H9 (cell line): ENCODE measurements around the gene TRPV3. TPM values are rescaled to one million over a fixed set of nuclear protein-coding genes. Genes with fewer than 3 reads are reported as not detected.

Experiments used
- DNase-seq: peaks from one replicate; pipeline ENCODE4 v3.0.0-alpha.2; 2017
- H2AFZ ChIP-seq: one replicate; pipeline ENCODE4 v1.6.1; 2013; ENCODE audit warnings: mild to moderate bottlenecking, low read length, control low read depth, moderate library complexity
- H2AK5ac ChIP-seq: 2 replicates; pipeline ENCODE4 v1.6.1; 2013; ENCODE audit warnings: low read length, control low read depth, mixed read lengths; ENCODE audit not compliant: insufficient read length
- H2BK120ac ChIP-seq: one replicate; pipeline ENCODE4 v1.6.1; 2013; ENCODE audit warnings: low read depth, mild to moderate bottlenecking, low read length, control low read depth, inconsistent platforms; ENCODE audit not compliant: poor library complexity, severe bottlenecking
- H2BK12ac ChIP-seq: 2 replicates; pipeline ENCODE4 v1.6.1; 2013; ENCODE audit warnings: low read length, control low read depth, mixed read lengths, low read depth; ENCODE audit not compliant: insufficient read length
- H2BK15ac ChIP-seq: 2 replicates; pipeline ENCODE4 v1.6.1; 2013; ENCODE audit warnings: low read depth, low read length, control low read depth
- H2BK20ac ChIP-seq: one replicate; pipeline ENCODE4 v1.6.1; 2013; ENCODE audit warnings: low read depth, mild to moderate bottlenecking, low read length, control low read depth, inconsistent platforms; ENCODE audit not compliant: poor library complexity, severe bottlenecking
- H2BK5ac ChIP-seq: 2 replicates; pipeline ENCODE4 v1.6.1; 2013; ENCODE audit warnings: low read length, control low read depth, mixed read lengths; ENCODE audit not compliant: insufficient read length
- H3K14ac ChIP-seq: 2 replicates; pipeline ENCODE4 v1.6.1; 2013; ENCODE audit warnings: low read length, control low read depth; ENCODE audit not compliant: insufficient read depth
- H3K18ac ChIP-seq: 2 replicates; pipeline ENCODE4 v1.6.1; 2013; ENCODE audit warnings: low read depth, mild to moderate bottlenecking, mixed read lengths, low read length, control low read depth; ENCODE audit not compliant: insufficient read length
- H3K23ac ChIP-seq: 2 replicates; pipeline ENCODE4 v1.6.1; 2013; ENCODE audit warnings: low read length, control low read depth, mixed read lengths, low read depth; ENCODE audit not compliant: insufficient read length
- H3K23me2 ChIP-seq: 2 replicates; pipeline ENCODE4 v1.6.1; 2013; ENCODE audit warnings: low read depth, mild to moderate bottlenecking, mixed read lengths, low read length, control low read depth; ENCODE audit not compliant: insufficient read length, poor library complexity, severe bottlenecking
- H3K27ac ChIP-seq: 2 replicates; pipeline ENCODE4 v1.5.1; 2013; ENCODE audit warnings: low read length, control low read depth, mixed read lengths, low read depth; ENCODE audit not compliant: insufficient read length
- H3K27me3 ChIP-seq: 2 replicates; pipeline ENCODE4 v1.6.1; 2013; ENCODE audit warnings: low read length, control low read depth, inconsistent platforms; ENCODE audit not compliant: insufficient read depth
- H3K4ac ChIP-seq: 2 replicates; pipeline ENCODE4 v1.6.1; 2013; ENCODE audit warnings: low read depth, mild to moderate bottlenecking, control low read depth, inconsistent platforms, low read length, moderate library complexity
- H3K4me1 ChIP-seq: 2 replicates; pipeline ENCODE4 v1.6.1; 2013; ENCODE audit warnings: low read length, control low read depth, inconsistent platforms; ENCODE audit not compliant: insufficient read depth
- H3K4me2 ChIP-seq: 2 replicates; pipeline ENCODE4 v1.6.1; 2013; ENCODE audit warnings: low read length, control low read depth, mixed read lengths; ENCODE audit not compliant: insufficient read length, insufficient read depth
- H3K56ac ChIP-seq: 2 replicates; pipeline ENCODE4 v1.6.1; 2013; ENCODE audit warnings: low read depth, mild to moderate bottlenecking, mixed read lengths, low read length, control low read depth; ENCODE audit not compliant: insufficient read length
- H3K79me1 ChIP-seq: 2 replicates; pipeline ENCODE4 v1.6.1; 2013; ENCODE audit warnings: low read depth, mild to moderate bottlenecking, moderate library complexity, low read length, control low read depth, inconsistent platforms; ENCODE audit not compliant: insufficient read depth, poor library complexity, severe bottlenecking
- H3K79me2 ChIP-seq: 2 replicates; pipeline ENCODE4 v1.6.1; 2013; ENCODE audit warnings: low read length, control low read depth, inconsistent platforms; ENCODE audit not compliant: insufficient read depth
- H3K9ac ChIP-seq: 2 replicates; pipeline ENCODE4 v1.6.1; 2013; ENCODE audit warnings: low read length, control low read depth, mixed read lengths; ENCODE audit not compliant: insufficient read length; ENCODE audit errors: extremely low read depth
- H3K9me3 ChIP-seq: one replicate; pipeline ENCODE4 v1.6.1; 2013; ENCODE audit warnings: low read depth, low read length, inconsistent platforms; ENCODE audit not compliant: control insufficient read depth
- H3T11ph ChIP-seq: one replicate; pipeline ENCODE4 v1.6.1; 2013; ENCODE audit warnings: mild to moderate bottlenecking, low read length, control low read depth, inconsistent platforms
- H4K20me1 ChIP-seq: one replicate; pipeline ENCODE4 v1.6.1; 2013; ENCODE audit not compliant: control insufficient read depth, insufficient read length, insufficient read depth
- H4K5ac ChIP-seq: 2 replicates; pipeline ENCODE4 v1.6.1; 2013; ENCODE audit warnings: low read depth, mild to moderate bottlenecking, mixed read lengths, low read length, control low read depth; ENCODE audit not compliant: insufficient read length
- H4K8ac ChIP-seq: replicated peaks from 2 replicates; pipeline ENCODE4 v1.6.1; 2013; ENCODE audit warnings: low read length, control low read depth, mixed read lengths, low read depth; ENCODE audit not compliant: insufficient read length
- H4K91ac ChIP-seq: 2 replicates; pipeline ENCODE4 v1.6.1; 2013; ENCODE audit warnings: low read depth, mild to moderate bottlenecking, moderate library complexity, mixed read lengths, low read length, control low read depth; ENCODE audit not compliant: insufficient read length
- H3K27ac Mint-ChIP-seq, 3 experiments: 2 replicates in 2 of 3; 3 replicates in 1 of 3; pipeline ENCODE4 v1.8.0; 2020 to 2021; ENCODE audit warnings: mixed read lengths in 3 of 3, mild to moderate bottlenecking in 1 of 3, moderate library complexity in 1 of 3
- H3K27me3 Mint-ChIP-seq: 2 replicates; pipeline ENCODE4 v1.8.0; 2021; ENCODE audit warnings: low read depth, mild to moderate bottlenecking, moderate library complexity, mixed read lengths
- H3K36me3 Mint-ChIP-seq, 3 experiments: 2 replicates in 2 of 3; 3 replicates in 1 of 3; pipeline ENCODE4 v1.8.0; 2020 to 2021; ENCODE audit warnings: low read depth in 3 of 3, mixed read lengths in 3 of 3; ENCODE audit not compliant: insufficient read depth in 1 of 3
- H3K4me1 Mint-ChIP-seq, 2 experiments: 2 replicates each; pipeline ENCODE4 v1.8.0; 2020; ENCODE audit warnings: mixed read lengths in 2 of 2
- H3K4me3 Mint-ChIP-seq, 2 experiments: 2 replicates in 1 of 2; 3 replicates in 1 of 2; pipeline ENCODE4 v1.8.0; 2020 to 2021; ENCODE audit warnings: mild to moderate bottlenecking in 2 of 2, mixed read lengths in 2 of 2, moderate library complexity in 1 of 2
- H3K9me3 Mint-ChIP-seq, 2 experiments: 2 replicates in 1 of 2; 3 replicates in 1 of 2; pipeline ENCODE4 v1.8.0; 2020; ENCODE audit warnings: mild to moderate bottlenecking in 2 of 2, mixed read lengths in 2 of 2, moderate library complexity in 1 of 2
- CTCF ChIP-seq: fragments of 200-600 bp; sonication (generic); conservative IDR thresholded peaks from 3 replicates; pipeline ENCODE4 v1.8.0; 2021; ENCODE audit warnings: antibody characterized with exemption, mild to moderate bottlenecking
- WGBS: extraction: QIAGEN DNeasy Blood & Tissue Kit; methylation state at CpG from one replicate; pipeline ENCODE4 v1.1.7; 2013; ENCODE audit warnings: missing lambda C conversion rate, low lambda C conversion rate, mixed read lengths; ENCODE audit not compliant: insufficient read length; ENCODE audit errors: extremely low coverage; 5-methylcytosine and 5-hydroxymethylcytosine counted together
- total RNA-seq: library from RNA; stranded (reverse); gene quantifications from 2 replicates; pipeline ENCODE4 v1.2.1, GENCODE V29; 2021

Gene TRPV3
- total RNA-seq, 1 experiment from 2014 or later: 0.63 TPM

DNA sequence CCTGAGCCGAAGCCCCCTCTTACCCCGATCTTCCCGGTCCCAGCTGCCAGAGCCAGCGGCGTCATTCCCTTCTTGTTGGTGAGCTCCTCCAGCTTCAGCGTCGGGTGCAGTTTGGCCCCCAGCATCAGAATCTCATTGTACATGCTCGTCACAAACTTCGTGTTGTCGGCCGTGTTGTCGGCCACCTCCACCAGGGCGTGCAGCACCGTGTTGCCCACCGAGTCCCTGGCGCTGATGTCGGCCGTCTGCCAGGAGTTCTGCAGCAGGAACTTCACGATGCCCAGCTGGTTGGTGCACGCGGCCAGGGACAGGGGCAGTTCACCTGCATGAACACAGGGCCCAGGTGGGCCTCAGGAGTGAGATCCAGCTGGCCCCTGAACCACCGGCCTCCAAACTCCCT, 32.2 kb upstream of the TRPV3 start:
- H3T11ph ChIP-seq: no peak overlapping the region
- no peak overlapping the region for H3K18ac ChIP-seq
- no peak overlapping the region for H3K14ac ChIP-seq
- H3K4ac ChIP-seq: no peak overlapping the region
- no peak overlapping the region for H2AFZ ChIP-seq
- H2BK12ac ChIP-seq: no peak overlapping the region
- WGBS: no CpG with 5 or more reads among the region's 22 CpGs
- H3K23ac ChIP-seq: no peak overlapping the region
- no peak overlapping the region for H2BK120ac ChIP-seq
- DNase-seq: no peak
- peaks cover 2% of the 10 kb centered on the region in 2 experiments; a peak in 3 of 4 replicates for H3K4me1 Mint-ChIP-seq
- no peak overlapping the region for H2AK5ac ChIP-seq
- H4K91ac ChIP-seq: no peak overlapping the region
- no peak overlapping the region for H3K56ac ChIP-seq
- no peak overlapping the region for H4K8ac ChIP-seq
- H2BK15ac ChIP-seq: no peak overlapping the region
- no peaks in the 10 kb centered on the region for H3K9me3 Mint-ChIP-seq
- H3K27ac ChIP-seq: no peak overlapping the region
- no peak overlapping the region for H3K4me3 Mint-ChIP-seq
- H3K27ac Mint-ChIP-seq: peak overlapping the region in 1 of 3 experiments; percentile 69; a peak in 2 of 7 replicates
- H4K20me1 ChIP-seq: no peaks in the 10 kb centered on the region
- H2BK5ac ChIP-seq: no peak overlapping the region
- H4K5ac ChIP-seq: no peak overlapping the region
- H3K27me3 Mint-ChIP-seq: no peaks in the 10 kb centered on the region
- H3K79me2 ChIP-seq: no peaks in the 10 kb centered on the region
- no peak overlapping the region for H3K4me2 ChIP-seq
- H3K23me2 ChIP-seq: no peaks in the 10 kb centered on the region
- H2BK20ac ChIP-seq: no peak overlapping the region
- no peak for TF ChIP-seq CTCF
- no peaks in the 10 kb centered on the region for H3K4me1 ChIP-seq
- peaks cover 8 to 35% (median 34%) of the 10 kb centered on the region in 3 experiments for H3K36me3 Mint-ChIP-seq
- H3K9me3 ChIP-seq: no peaks in the 10 kb centered on the region
- H3K27me3 ChIP-seq: no peaks in the 10 kb centered on the region
- no peak overlapping the region for H3K9ac ChIP-seq
- H3K79me1 ChIP-seq: no peaks in the 10 kb centered on the region
